ENCODE results near the gene GPR17. TPM values are rescaled to one million over a fixed set of nuclear protein-coding genes. Genes with fewer than 3 reads are reported as not detected.

GPR17 gene
- total and polyA plus RNA-seq, 12 donors: 0.11 to 2.0 (median 0.35) TPM; not detected in 8

DNA sequence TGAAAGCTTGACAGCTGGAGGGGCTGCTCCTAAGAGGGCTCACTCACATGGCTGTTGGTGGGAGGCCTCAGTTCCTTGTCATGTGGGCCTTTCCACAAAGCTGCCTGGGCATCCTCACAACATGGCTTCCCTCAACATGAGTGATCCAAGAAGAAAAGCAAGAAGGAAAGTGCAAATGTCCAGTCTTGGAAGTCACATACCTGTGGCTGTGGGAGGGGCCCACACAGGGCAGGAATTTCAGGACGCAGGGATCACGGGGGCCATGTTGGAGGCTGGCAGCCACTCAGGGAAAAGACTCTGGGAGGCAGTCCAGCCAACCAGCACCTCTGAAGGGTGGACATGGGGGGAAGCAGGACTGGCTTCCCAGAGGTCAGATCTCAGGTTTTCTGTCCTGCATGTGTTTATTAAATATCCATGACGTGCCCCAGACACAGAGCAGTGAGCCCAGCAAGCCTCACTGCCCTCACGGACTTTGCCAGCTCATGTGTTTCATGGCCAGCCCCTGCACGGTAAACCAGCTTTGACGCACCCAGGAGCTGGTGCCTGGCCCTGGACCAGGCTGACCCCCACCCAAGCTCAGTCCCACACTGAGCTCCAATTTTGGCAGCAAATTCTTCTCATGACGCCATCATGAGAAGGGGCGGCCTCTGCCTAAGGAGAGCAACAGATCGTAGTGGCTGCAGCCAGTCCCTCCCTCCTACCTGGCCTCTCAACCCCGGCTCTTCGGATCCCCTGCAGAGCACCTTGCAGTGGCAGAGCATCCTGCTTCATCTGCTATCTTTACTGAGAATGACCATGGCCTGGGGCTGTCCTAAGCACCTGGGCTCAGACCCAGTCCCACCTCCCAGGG, 34.7 kb upstream of the GPR17 start:
- H3K36me3 ChIP-seq (replicated peaks in 1 of 2): no peaks in the 10 kb centered on the region
- peaks cover 0 to 4% (median 0%) of the 10 kb centered on the region in 3 donors for H3K9me3 ChIP-seq (replicated peaks in 1 of 3)
- 76 to 86% (median 82%) methylated on average over 4 to 11 of the region's 11 CpGs for WGBS, 4 donors
- H3K27me3 ChIP-seq: no peaks in the 10 kb centered on the region
- no peaks in the 10 kb centered on the region for H3K4me1 ChIP-seq (replicated peaks in 1 of 2)
- no peak for TF ChIP-seq POLR2A (IDR thresholded peaks at IDR 0.05)
- TF ChIP-seq, protein P1, sequence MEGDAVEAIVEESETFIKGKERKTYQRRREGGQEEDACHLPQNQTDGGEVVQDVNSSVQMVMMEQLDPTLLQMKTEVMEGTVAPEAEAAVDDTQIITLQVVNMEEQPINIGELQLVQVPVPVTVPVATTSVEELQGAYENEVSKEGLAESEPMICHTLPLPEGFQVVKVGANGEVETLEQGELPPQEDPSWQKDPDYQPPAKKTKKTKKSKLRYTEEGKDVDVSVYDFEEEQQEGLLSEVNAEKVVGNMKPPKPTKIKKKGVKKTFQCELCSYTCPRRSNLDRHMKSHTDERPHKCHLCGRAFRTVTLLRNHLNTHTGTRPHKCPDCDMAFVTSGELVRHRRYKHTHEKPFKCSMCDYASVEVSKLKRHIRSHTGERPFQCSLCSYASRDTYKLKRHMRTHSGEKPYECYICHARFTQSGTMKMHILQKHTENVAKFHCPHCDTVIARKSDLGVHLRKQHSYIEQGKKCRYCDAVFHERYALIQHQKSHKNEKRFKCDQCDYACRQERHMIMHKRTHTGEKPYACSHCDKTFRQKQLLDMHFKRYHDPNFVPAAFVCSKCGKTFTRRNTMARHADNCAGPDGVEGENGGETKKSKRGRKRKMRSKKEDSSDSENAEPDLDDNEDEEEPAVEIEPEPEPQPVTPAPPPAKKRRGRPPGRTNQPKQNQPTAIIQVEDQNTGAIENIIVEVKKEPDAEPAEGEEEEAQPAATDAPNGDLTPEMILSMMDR (IDR thresholded peaks at IDR 0.05): no peak
- peak in 4 of 7 donors; percentile 0 to 27 (median 7) for DNase-seq
- no peak overlapping the region for H3K4me3 ChIP-seq
- no peak overlapping the region for H3K27ac ChIP-seq
- intact Hi-C loops (cut with DNase I): no loop called here

GRCh38 chr2:127612111-127612822, 33.7 kb upstream of the GPR17 start:
- intact Hi-C loops (cut with DNase I): no loop called here
- peak in 4 of 7 donors; percentile 2 to 39 (median 5) for DNase-seq

GRCh38 chr2:127614246-127614645, 31.7 kb upstream of the GPR17 start:
- Histone ChIP-seq H3K9me3 (replicated peaks in 1 of 3) (peaks cover 0 to 4% (median 0%) of the 10 kb centered on the region in 3 donors), H3K4me1 (replicated peaks in 1 of 2) (no peaks in the 10 kb centered on the region), H3K27ac (no peak overlapping the region), H3K4me3 (no peak overlapping the region), H3K36me3 (replicated peaks in 1 of 2) (no peaks in the 10 kb centered on the region), H3K27me3 (no peaks in the 10 kb centered on the region)
- DNase-seq: peak in 1 of 7 donors; percentile 5
- intact Hi-C loops (cut with DNase I): no loop called here
- TF ChIP-seq POLR2A (IDR thresholded peaks at IDR 0.05): no peak
- TF ChIP-seq, protein P1 (IDR thresholded peaks at IDR 0.05): no peak
- 92 to 95% (median 93%) methylated on average over 2 of the region's 2 CpGs for WGBS, 4 donors

More at GRCh38 chr2:127612111-127612822, 33.7 kb upstream of the GPR17 start:
- Histone ChIP-seq H3K27ac (no peak overlapping the region), H3K27me3 (no peaks in the 10 kb centered on the region), H3K4me1 (replicated peaks in 1 of 2) (no peaks in the 10 kb centered on the region), H3K9me3 (replicated peaks in 1 of 3) (peaks cover 0 to 4% (median 0%) of the 10 kb centered on the region in 3 donors), H3K36me3 (replicated peaks in 1 of 2) (no peaks in the 10 kb centered on the region), H3K4me3 (no peak overlapping the region)
- 89 to 97% (median 90%) methylated on average over 12 to 13 of the region's 13 CpGs for WGBS, 4 donors
- TF ChIP-seq POLR2A (IDR thresholded peaks at IDR 0.05): no peak

- Histone ChIP-seq H3K4me3 (no peak overlapping the region), H3K27me3 (no peaks in the 10 kb centered on the region), H3K9me3 (replicated peaks in 1 of 3) (peaks cover 0 to 4% (median 0%) of the 10 kb centered on the region in 3 donors), H3K36me3 (replicated peaks in 1 of 2) (no peaks in the 10 kb centered on the region), H3K4me1 (replicated peaks in 1 of 2) (no peaks in the 10 kb centered on the region), H3K27ac (no peak overlapping the region)
- TF ChIP-seq POLR2A (IDR thresholded peaks at IDR 0.05): no peak
- TF ChIP-seq, protein P1 (IDR thresholded peaks at IDR 0.05): no peak
- peak in 3 of 7 donors; percentile 7 to 38 (median 11) for DNase-seq
- 35 to 59% (median 47%) methylated on average over 3 of the region's 3 CpGs for WGBS, 4 donors
- intact Hi-C loops (cut with DNase I): no loop called here
These were observed 31.2 kb upstream of the GPR17 start for GRCh38 chr2:127614731-127615130.

Data from adrenal gland (tissue), 12 donors.